Stomach smooth muscle (tissue), 2 donors: ENCODE data around the gene CNTN4.

Experiments
- H3K27ac ChIP-seq: one replicate; pipeline ENCODE4 v1.7.0; 2013; ENCODE audit warnings: mild to moderate bottlenecking, low read length, inconsistent platforms
- H3K27me3 ChIP-seq, 2 donors: one replicate each; pipeline ENCODE4 v1.7.0; 2013; ENCODE audit warnings: low read length in 2 of 2; ENCODE audit not compliant: insufficient read depth in 2 of 2, control insufficient read depth in 1 of 2
- H3K36me3 ChIP-seq, 2 donors: one replicate each; pipeline ENCODE4 v1.7.0; 2013; ENCODE audit warnings: low read length in 2 of 2; ENCODE audit not compliant: control insufficient read depth in 2 of 2, insufficient read depth in 2 of 2
- H3K4me1 ChIP-seq: one replicate; pipeline ENCODE4 v1.7.0; 2013; ENCODE audit warnings: low read length; ENCODE audit not compliant: control insufficient read depth, insufficient read depth
- H3K4me3 ChIP-seq, 2 donors: one replicate each; pipeline ENCODE4 v1.7.0; 2013; ENCODE audit warnings: low read length in 2 of 2
- H3K9ac ChIP-seq, 2 donors: one replicate each; pipeline ENCODE4 v1.7.0; 2013; ENCODE audit warnings: low read length in 2 of 2, mild to moderate bottlenecking in 1 of 2
- H3K9me3 ChIP-seq, 2 donors: one replicate each; pipeline ENCODE4 v1.7.0; 2013; ENCODE audit warnings: low read length in 2 of 2; ENCODE audit not compliant: control insufficient read depth in 2 of 2
- donor health status: healthy.
- donor health status: Pancreatic carcinoma.

Gene CNTN4

GRCh38 chr3:2334921-2335320, 236.3 kb downstream of the CNTN4 start:
- Histone ChIP-seq H3K27ac (no peak overlapping the region), H3K9ac (no peak overlapping the region), H3K36me3 (no peaks in the 10 kb centered on the region), H3K27me3 (no peaks in the 10 kb centered on the region), H3K4me3 (no peak overlapping the region), H3K9me3 (no peaks in the 10 kb centered on the region), H3K4me1 (no peaks in the 10 kb centered on the region)

- H3K9me3 ChIP-seq, result no peaks in the 10 kb centered on the region
- H3K9ac ChIP-seq, result no peak overlapping the region
- H3K4me1 ChIP-seq, result no peaks in the 10 kb centered on the region
- H3K36me3 ChIP-seq, result no peaks in the 10 kb centered on the region
- no peak overlapping the region for H3K4me3 ChIP-seq
- H3K27me3 ChIP-seq, result no peaks in the 10 kb centered on the region
- no peak overlapping the region for H3K27ac ChIP-seq
Measured at GRCh38 chr3:2343031-2343682, 244.5 kb downstream of the CNTN4 start.

GRCh38 chr3:2352134-2352762, 253.6 kb downstream of the CNTN4 start:
- H3K9me3 ChIP-seq, result peaks cover 0 to 3% of the 10 kb centered on the region in 2 donors
- H3K27me3 ChIP-seq, result no peaks in the 10 kb centered on the region
- H3K36me3 ChIP-seq, result no peaks in the 10 kb centered on the region
- no peak overlapping the region for H3K9ac ChIP-seq
- no peaks in the 10 kb centered on the region for H3K4me1 ChIP-seq
- H3K27ac ChIP-seq, result no peak overlapping the region
- no peak overlapping the region for H3K4me3 ChIP-seq

- H3K9me3 ChIP-seq, result peaks cover 0 to 3% of the 10 kb centered on the region in 2 donors
- no peaks in the 10 kb centered on the region for H3K36me3 ChIP-seq
- H3K27ac ChIP-seq, result no peak overlapping the region
- H3K4me3 ChIP-seq, result no peak overlapping the region
- no peaks in the 10 kb centered on the region for H3K27me3 ChIP-seq
- H3K9ac ChIP-seq, result no peak overlapping the region
- H3K4me1 ChIP-seq, result no peaks in the 10 kb centered on the region
Measured at GRCh38 chr3:2354702-2355101, 256.0 kb downstream of the CNTN4 start.

- Histone ChIP-seq H3K9me3 (peaks cover 0 to 2% of the 10 kb centered on the region in 2 donors), H3K27ac (no peak overlapping the region), H3K9ac (no peak overlapping the region), H3K4me3 (no peak overlapping the region), H3K27me3 (no peaks in the 10 kb centered on the region), H3K36me3 (no peaks in the 10 kb centered on the region), H3K4me1 (no peaks in the 10 kb centered on the region)
Measured at GRCh38 chr3:2356298-2356950, 257.8 kb downstream of the CNTN4 start.

GRCh38 chr3:2360815-2361214, 262.1 kb downstream of the CNTN4 start:
- Histone ChIP-seq H3K36me3 (no peaks in the 10 kb centered on the region), H3K27me3 (no peaks in the 10 kb centered on the region), H3K9ac (no peak overlapping the region), H3K4me1 (no peaks in the 10 kb centered on the region), H3K4me3 (no peak overlapping the region), H3K27ac (no peak overlapping the region), H3K9me3 (no peaks in the 10 kb centered on the region)

- no peaks in the 10 kb centered on the region for H3K9me3 ChIP-seq
- no peak overlapping the region for H3K9ac ChIP-seq
- H3K27ac ChIP-seq, result no peak overlapping the region
- H3K4me3 ChIP-seq, result no peak overlapping the region
- no peaks in the 10 kb centered on the region for H3K27me3 ChIP-seq
- H3K4me1 ChIP-seq, result no peaks in the 10 kb centered on the region
- H3K36me3 ChIP-seq, result no peaks in the 10 kb centered on the region
Measured at GRCh38 chr3:2362122-2362521, 263.5 kb downstream of the CNTN4 start.

GRCh38 chr3:2363854-2364253, 265.2 kb downstream of the CNTN4 start:
- no peak overlapping the region for H3K9ac ChIP-seq
- H3K4me1 ChIP-seq, result no peaks in the 10 kb centered on the region
- H3K4me3 ChIP-seq, result no peak overlapping the region
- H3K9me3 ChIP-seq, result no peaks in the 10 kb centered on the region
- H3K36me3 ChIP-seq, result no peaks in the 10 kb centered on the region
- H3K27ac ChIP-seq, result no peak overlapping the region
- H3K27me3 ChIP-seq, result no peaks in the 10 kb centered on the region

GRCh38 chr3:2370317-2370716, 271.7 kb downstream of the CNTN4 start:
- no peaks in the 10 kb centered on the region for H3K9me3 ChIP-seq
- no peak overlapping the region for H3K27ac ChIP-seq
- no peak overlapping the region for H3K4me3 ChIP-seq
- H3K36me3 ChIP-seq, result no peaks in the 10 kb centered on the region
- no peaks in the 10 kb centered on the region for H3K27me3 ChIP-seq
- H3K9ac ChIP-seq, result no peak overlapping the region
- H3K4me1 ChIP-seq, result no peaks in the 10 kb centered on the region

GRCh38 chr3:2372306-2372705, 273.6 kb downstream of the CNTN4 start:
- H3K27me3 ChIP-seq, result no peaks in the 10 kb centered on the region
- H3K27ac ChIP-seq, result no peak overlapping the region
- no peaks in the 10 kb centered on the region for H3K9me3 ChIP-seq
- no peak overlapping the region for H3K4me3 ChIP-seq
- H3K36me3 ChIP-seq, result no peaks in the 10 kb centered on the region
- no peaks in the 10 kb centered on the region for H3K4me1 ChIP-seq
- H3K9ac ChIP-seq, result no peak overlapping the region

- H3K4me1 ChIP-seq, result no peaks in the 10 kb centered on the region
- no peak overlapping the region for H3K4me3 ChIP-seq
- no peaks in the 10 kb centered on the region for H3K27me3 ChIP-seq
- H3K9me3 ChIP-seq, result no peaks in the 10 kb centered on the region
- H3K36me3 ChIP-seq, result no peaks in the 10 kb centered on the region
- H3K9ac ChIP-seq, result no peak overlapping the region
- H3K27ac ChIP-seq, result no peak overlapping the region
Measured at GRCh38 chr3:2375376-2375775, 276.7 kb downstream of the CNTN4 start.
